Mesodermal cell (in vitro differentiated cells): Measurements from ENCODE around the gene SIM2.

ENCODE experiments used
- H3K27ac ChIP-seq: 2 replicates; pipeline ENCODE4 v1.7.0; 2013; ENCODE audit warnings: mild to moderate bottlenecking, low read depth, low read length, moderate library complexity; ENCODE audit not compliant: severe bottlenecking
- H3K36me3 ChIP-seq: 2 replicates; pipeline ENCODE4 v1.7.1; 2013; ENCODE audit warnings: mild to moderate bottlenecking, low read length, moderate library complexity; ENCODE audit not compliant: control insufficient read depth, insufficient read depth
- H3K4me1 ChIP-seq: one replicate; pipeline ENCODE4 v1.7.1; 2013; ENCODE audit warnings: mild to moderate bottlenecking, low read length; ENCODE audit not compliant: insufficient read depth, control insufficient read depth, poor library complexity, severe bottlenecking
- H3K4me3 ChIP-seq: 2 replicates; pipeline ENCODE4 v1.7.0; 2013; ENCODE audit warnings: low read length, control low read depth, mild to moderate bottlenecking; ENCODE audit not compliant: insufficient read depth, poor library complexity, severe bottlenecking; ENCODE audit errors: extremely low read depth
- H3K9me3 ChIP-seq: 2 replicates; pipeline ENCODE4 v1.7.1; 2013; ENCODE audit warnings: mild to moderate bottlenecking, low read length, moderate library complexity; ENCODE audit not compliant: control insufficient read depth
- WGBS, 2 experiments: methylation state at CpG; one replicate each; pipeline ENCODE4 v1.1.5; 2013; ENCODE audit warnings: missing lambda C conversion rate in 2 of 2; ENCODE audit not compliant: insufficient coverage in 2 of 2; 5-methylcytosine and 5-hydroxymethylcytosine counted together

The SIM2 gene

GRCh38 chr21:36730291-36731281, 31.7 kb downstream of the SIM2 start:
- Histone ChIP-seq H3K4me3 (no peak overlapping the region), H3K9me3 (no peaks in the 10 kb centered on the region), H3K4me1 (no peaks in the 10 kb centered on the region), H3K36me3 (no peaks in the 10 kb centered on the region), H3K27ac (no peak overlapping the region)
- WGBS, 2 experiments: 90 to 95% methylated on average over 28 to 29 of the region's 30 CpGs

DNA sequence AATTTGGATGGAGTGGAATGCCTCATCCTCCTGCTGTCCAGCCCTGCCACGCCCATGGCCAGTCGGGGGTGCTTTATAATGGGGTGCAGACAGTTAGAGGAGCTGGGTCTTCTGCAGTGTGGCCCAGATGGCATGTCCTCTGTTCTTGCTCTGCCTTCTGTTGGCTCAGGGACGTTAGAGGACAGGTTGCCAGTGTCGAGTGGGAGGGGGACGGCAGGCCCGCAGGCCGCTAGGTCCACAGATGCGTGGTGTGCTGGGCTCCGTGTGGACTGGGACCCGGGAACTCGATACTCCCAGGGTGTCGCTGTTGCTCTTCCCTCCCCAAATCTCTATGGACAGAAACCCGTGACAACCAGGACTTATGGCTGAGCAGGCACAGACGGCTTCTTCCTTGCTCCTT, 33.3 kb downstream of the SIM2 start:
- H3K9me3 ChIP-seq: no peaks in the 10 kb centered on the region
- H3K27ac ChIP-seq: no peak overlapping the region
- no peaks in the 10 kb centered on the region for H3K4me1 ChIP-seq
- WGBS, 2 experiments: 89 to 91% methylated on average over 13 to 14 of the region's 14 CpGs
- H3K4me3 ChIP-seq: no peak overlapping the region
- no peaks in the 10 kb centered on the region for H3K36me3 ChIP-seq

GRCh38 chr21:36732761-36733160, 33.8 kb downstream of the SIM2 start:
- Histone ChIP-seq H3K4me1 (no peaks in the 10 kb centered on the region), H3K9me3 (no peaks in the 10 kb centered on the region), H3K27ac (no peak overlapping the region), H3K4me3 (no peak overlapping the region), H3K36me3 (no peaks in the 10 kb centered on the region)
- WGBS, 2 experiments: 80 to 82% methylated on average over 4 to 7 of the region's 7 CpGs

- H3K9me3 ChIP-seq: no peaks in the 10 kb centered on the region
- H3K4me1 ChIP-seq: no peaks in the 10 kb centered on the region
- H3K27ac ChIP-seq: no peak overlapping the region
- WGBS, 2 experiments: 86 to 92% methylated on average over 2 to 3 of the region's 6 CpGs
- H3K4me3 ChIP-seq: no peak overlapping the region
- no peaks in the 10 kb centered on the region for H3K36me3 ChIP-seq
These were observed 34.9 kb downstream of the SIM2 start for GRCh38 chr21:36733857-36734256.

DNA sequence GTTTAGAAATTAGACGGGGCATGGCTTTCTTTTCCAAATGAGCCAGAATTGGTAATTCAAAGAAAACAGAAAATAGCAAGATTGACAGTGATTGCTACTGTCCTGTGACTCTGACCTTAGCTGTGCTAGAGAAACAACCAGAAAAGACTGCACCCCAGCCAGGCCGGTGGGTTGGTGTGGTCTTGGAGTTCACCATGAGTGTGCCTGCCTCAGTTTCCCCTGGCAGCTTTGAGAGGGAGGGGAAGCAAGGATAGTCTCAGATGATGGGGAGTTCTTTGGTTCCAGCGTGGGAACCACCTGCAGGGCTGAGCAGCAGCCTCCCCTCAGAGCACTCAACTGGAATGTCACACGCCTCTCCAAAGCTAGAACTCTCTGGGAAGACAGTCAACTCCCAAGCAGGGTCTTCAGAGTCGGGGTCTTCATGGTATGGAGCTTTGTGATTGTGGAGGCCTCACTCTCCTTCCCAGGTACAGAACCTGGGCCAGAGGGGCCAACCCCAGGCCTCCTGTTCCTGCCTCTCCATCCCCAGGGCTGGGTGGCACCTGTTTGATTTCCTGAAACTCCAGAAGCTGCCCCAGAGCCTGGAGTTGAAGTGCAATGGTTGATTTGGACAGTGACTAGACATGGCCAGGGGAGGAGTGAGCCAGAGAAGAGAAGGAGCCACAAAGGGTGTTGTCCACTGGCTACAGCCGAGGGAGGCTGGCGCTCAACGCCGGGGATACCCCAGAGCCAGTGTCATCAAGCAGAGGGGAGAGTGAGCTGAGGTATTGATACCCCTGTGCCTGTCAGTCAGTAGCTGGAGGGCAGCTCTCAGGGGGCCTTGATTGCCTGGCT, 35.7 kb downstream of the SIM2 start:
- WGBS, 2 experiments: 89 to 90% methylated on average over 7 to 8 of the region's 9 CpGs
- Histone ChIP-seq H3K4me3 (no peak overlapping the region), H3K27ac (no peak overlapping the region), H3K36me3 (no peaks in the 10 kb centered on the region), H3K4me1 (no peaks in the 10 kb centered on the region), H3K9me3 (no peaks in the 10 kb centered on the region)

GRCh38 chr21:36735201-36735515, 36.2 kb downstream of the SIM2 start:
- no peak overlapping the region for H3K27ac ChIP-seq
- WGBS, 2 experiments: 89 to 100% methylated on average over 1 to 3 of the region's 4 CpGs

GRCh38 chr21:36735724-36736320, 36.9 kb downstream of the SIM2 start:
- H3K27ac ChIP-seq: no peak overlapping the region
- 85 to 89% methylated on average over 9 to 14 of the region's 15 CpGs for WGBS, 2 experiments
- H3K9me3 ChIP-seq: no peaks in the 10 kb centered on the region
- no peaks in the 10 kb centered on the region for H3K36me3 ChIP-seq
- no peak overlapping the region for H3K4me3 ChIP-seq
- H3K4me1 ChIP-seq: no peaks in the 10 kb centered on the region

More at GRCh38 chr21:36735201-36735515, 36.2 kb downstream of the SIM2 start:
- H3K9me3 ChIP-seq: no peaks in the 10 kb centered on the region
- H3K36me3 ChIP-seq: no peaks in the 10 kb centered on the region
- no peak overlapping the region for H3K4me3 ChIP-seq
- H3K4me1 ChIP-seq: no peaks in the 10 kb centered on the region

- H3K36me3 ChIP-seq: no peaks in the 10 kb centered on the region
- H3K9me3 ChIP-seq: no peaks in the 10 kb centered on the region
- H3K4me3 ChIP-seq: no peak overlapping the region
- H3K27ac ChIP-seq: no peak overlapping the region
- no peaks in the 10 kb centered on the region for H3K4me1 ChIP-seq
- WGBS, 2 experiments: 67 to 100% methylated on average over 5 of the region's 12 CpGs
These were observed 39.7 kb downstream of the SIM2 start for GRCh38 chr21:36738489-36739126.

- WGBS, 2 experiments: 88 to 94% methylated on average over 17 to 21 of the region's 21 CpGs
- no peak overlapping the region for H3K4me3 ChIP-seq
These were observed 42.6 kb downstream of the SIM2 start for GRCh38 chr21:36741506-36741905.

GRCh38 chr21:36743008-36743407, 44.1 kb downstream of the SIM2 start:
- H3K27ac ChIP-seq: no peak overlapping the region
- peaks cover 1% of the 10 kb centered on the region for H3K4me1 ChIP-seq
- no peak overlapping the region for H3K4me3 ChIP-seq
- WGBS, 2 experiments: 88 to 94% methylated on average over 5 of the region's 7 CpGs
- H3K9me3 ChIP-seq: no peaks in the 10 kb centered on the region
- no peaks in the 10 kb centered on the region for H3K36me3 ChIP-seq

More at GRCh38 chr21:36741506-36741905, 42.6 kb downstream of the SIM2 start:
- Histone ChIP-seq H3K36me3 (no peaks in the 10 kb centered on the region), H3K9me3 (no peaks in the 10 kb centered on the region), H3K4me1 (no peaks in the 10 kb centered on the region), H3K27ac (no peak overlapping the region)
